Muscle layer of duodenum (tissue), 2 donors: ENCODE results near the gene AJUBA.

Source experiments
- H3K27ac ChIP-seq: one replicate; pipeline ENCODE4 v1.7.0; 2013; ENCODE audit warnings: mild to moderate bottlenecking, low read length
- H3K27me3 ChIP-seq: one replicate; pipeline ENCODE4 v1.7.0; 2013; ENCODE audit warnings: low read depth, mild to moderate bottlenecking, control low read depth, low read length
- H3K36me3 ChIP-seq, 2 donors: one replicate each; pipeline ENCODE4 v1.7.0; 2013; ENCODE audit warnings: low read length in 2 of 2, control low read depth in 1 of 2, mild to moderate bottlenecking in 1 of 2; ENCODE audit not compliant: insufficient read depth in 2 of 2, control insufficient read depth in 1 of 2
- H3K4me1 ChIP-seq, 2 donors: one replicate each; pipeline ENCODE4 v1.7.0; 2013; ENCODE audit warnings: low read length in 2 of 2, mild to moderate bottlenecking in 2 of 2, control low read depth in 1 of 2, moderate library complexity in 1 of 2; ENCODE audit not compliant: insufficient read depth in 2 of 2, control insufficient read depth in 1 of 2
- H3K4me3 ChIP-seq, 2 donors: one replicate each; pipeline ENCODE4 v1.7.0; 2013; ENCODE audit warnings: low read length in 2 of 2, low read depth in 1 of 2, mild to moderate bottlenecking in 1 of 2
- H3K9me3 ChIP-seq, 2 donors: one replicate each; pipeline ENCODE4 v1.7.0; 2013; ENCODE audit warnings: low read length in 2 of 2, control low read depth in 1 of 2, mild to moderate bottlenecking in 1 of 2; ENCODE audit not compliant: control insufficient read depth in 1 of 2
- donor health status: healthy.

The AJUBA gene

DNA sequence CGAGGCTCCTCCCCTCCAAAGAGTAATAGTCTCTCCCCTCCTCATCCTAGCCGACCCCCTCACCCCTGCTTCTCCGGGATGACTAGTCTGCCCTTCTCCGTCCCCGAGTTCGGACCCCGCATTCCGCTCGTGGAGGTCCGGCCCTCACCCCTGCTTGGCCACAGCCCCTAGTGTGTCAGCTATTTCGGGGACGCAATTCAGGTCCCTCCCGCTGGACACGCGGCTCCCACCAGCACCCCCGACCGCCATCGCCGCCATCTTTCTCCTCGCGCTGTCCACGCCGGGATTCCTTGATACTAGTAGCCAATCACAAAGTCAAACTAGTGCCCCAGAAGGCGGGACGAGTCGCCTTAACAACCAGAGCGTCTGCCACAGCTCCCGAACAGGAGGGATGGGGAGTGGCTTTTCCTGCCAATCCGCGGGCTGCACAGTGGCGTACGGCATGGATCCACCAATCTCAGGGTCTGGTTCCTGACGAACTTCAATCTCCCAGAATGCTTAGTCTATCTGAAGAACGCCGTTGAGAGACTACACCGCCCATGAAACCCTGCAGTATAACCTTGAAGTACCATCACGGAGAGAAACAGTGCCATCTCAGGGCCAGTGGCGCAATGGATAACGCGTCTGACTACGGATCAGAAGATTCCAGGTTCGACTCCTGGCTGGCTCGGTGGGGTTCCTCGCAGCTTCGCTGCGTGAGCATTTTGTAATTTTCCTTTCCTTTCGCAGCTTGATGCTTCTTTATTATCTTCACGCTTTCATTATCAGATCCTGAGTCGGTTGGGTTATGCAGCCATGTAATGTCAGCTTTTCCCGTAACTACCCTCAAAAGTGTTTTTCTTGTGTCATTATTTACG, 53.0 kb downstream of the AJUBA start, which contains the start of gene PRMT5:
Gene PRMT5, minus strand, starts transcription at position 273 of the 857 bp plus-strand sequence. Its CDS starts 15 bp downstream, at position 258.
- peaks cover 11 to 20% of the 10 kb centered on the region in 2 donors for H3K4me1 ChIP-seq
- peak within 1 kb of the TSS; percentile 96 for H3K27ac ChIP-seq
- no peaks in the 10 kb centered on the region for H3K27me3 ChIP-seq

DNA sequence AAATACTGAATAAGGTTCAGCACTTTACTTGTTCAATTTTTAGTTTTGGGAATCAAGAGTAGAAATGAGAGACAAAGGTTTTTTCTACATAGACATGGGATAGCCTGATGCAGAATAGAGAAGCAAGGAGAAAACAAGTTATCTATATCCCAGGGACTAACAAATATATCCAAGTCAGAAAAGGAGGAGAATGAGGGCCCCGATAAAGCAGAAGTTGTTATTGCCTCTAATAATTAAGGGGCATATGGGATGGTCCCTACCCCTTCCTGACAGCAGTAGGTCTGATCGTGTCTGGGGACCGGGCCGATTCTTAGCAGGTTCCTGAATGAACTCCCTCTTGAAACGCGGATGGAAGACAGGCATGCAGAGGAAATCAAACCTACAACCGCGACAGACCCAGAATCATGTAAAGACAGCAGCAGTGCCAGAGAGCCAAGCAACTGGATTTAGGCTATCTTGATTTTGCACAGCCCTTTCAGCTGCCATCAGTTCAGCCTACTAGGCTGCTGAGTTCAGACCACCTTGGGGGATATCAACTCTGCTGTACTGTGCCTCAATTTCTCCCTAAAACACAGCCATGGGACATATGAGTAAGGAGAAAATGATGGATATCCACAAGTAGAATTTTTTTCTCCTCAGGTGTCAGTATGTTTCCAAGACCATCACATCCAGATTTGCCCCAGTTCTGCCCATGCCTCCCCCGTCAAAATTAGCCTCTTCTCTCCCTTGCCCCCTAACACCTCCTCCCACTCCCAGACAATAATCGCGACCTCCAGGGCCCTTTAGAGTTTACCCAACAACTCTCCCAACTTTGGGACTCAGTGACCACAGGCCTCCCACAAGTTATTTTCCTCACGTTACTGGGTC, 53.9 kb downstream of the AJUBA start:
- Histone ChIP-seq H3K27me3 (no peaks in the 10 kb centered on the region), H3K4me3 (peak overlapping the region; percentile 93 to 98), H3K9me3 (no peaks in the 10 kb centered on the region), H3K36me3 (peaks cover 15 to 24% of the 10 kb centered on the region in 2 donors), H3K27ac (peak overlapping the region; percentile 96), H3K4me1 (peaks cover 11 to 20% of the 10 kb centered on the region in 2 donors)

More for the DNA sequence above, 53.0 kb downstream of the AJUBA start, which contains the start of gene PRMT5:
- H3K4me3 ChIP-seq = peak within 1 kb of the TSS; percentile 93 to 98
- no peaks in the 10 kb centered on the region for H3K9me3 ChIP-seq
- H3K36me3 ChIP-seq = peaks cover 9 to 15% of the 10 kb centered on the region in 2 donors

DNA sequence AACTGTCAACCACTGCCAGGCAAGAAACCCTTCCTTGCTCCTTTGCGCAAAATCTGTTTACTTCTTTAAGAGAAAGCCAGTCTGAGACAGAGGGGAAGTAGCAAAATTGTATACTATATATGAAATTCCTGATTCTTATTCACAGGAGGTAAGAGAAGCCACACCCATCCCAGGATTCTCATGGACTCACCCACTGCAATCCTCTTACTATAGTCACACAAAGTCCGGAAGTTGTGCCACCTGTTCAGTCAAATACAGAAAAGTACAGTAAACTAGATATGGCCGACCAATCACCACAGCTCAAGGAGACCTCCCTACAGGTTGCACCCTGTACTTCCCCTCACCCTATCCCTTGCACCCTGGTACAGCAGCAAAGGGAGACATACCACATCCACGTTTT, 56.0 kb downstream of the AJUBA start:
- Histone ChIP-seq H3K4me1 (peaks cover 11 to 20% of the 10 kb centered on the region in 2 donors), H3K27me3 (no peaks in the 10 kb centered on the region), H3K9me3 (no peaks in the 10 kb centered on the region), H3K27ac (no peak overlapping the region), H3K4me3 (no peak overlapping the region), H3K36me3 (peaks cover 23 to 41% of the 10 kb centered on the region in 2 donors)

DNA sequence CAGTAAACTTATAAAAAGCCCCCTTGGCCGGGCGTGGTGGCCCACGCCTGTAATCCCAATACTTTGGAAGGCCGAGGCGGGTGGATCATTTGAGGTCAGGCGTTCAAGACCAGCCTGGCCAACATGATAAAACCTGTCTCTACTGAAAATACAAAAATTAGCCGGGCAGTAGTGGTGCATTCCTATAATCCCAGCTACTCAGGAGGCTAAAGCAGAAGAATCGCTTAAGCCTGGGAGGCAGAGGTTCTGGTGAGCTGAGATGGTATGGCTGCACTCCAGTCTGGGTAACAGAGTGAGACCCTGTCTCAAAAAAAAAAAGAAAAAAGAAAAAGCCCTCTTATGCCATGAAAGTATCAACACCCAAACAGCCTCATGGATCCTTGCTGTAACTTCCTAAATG, 56.8 kb downstream of the AJUBA start:
- H3K4me3 ChIP-seq = no peak overlapping the region
- peaks cover 28 to 49% of the 10 kb centered on the region in 2 donors for H3K36me3 ChIP-seq
- H3K9me3 ChIP-seq = no peaks in the 10 kb centered on the region

DNA sequence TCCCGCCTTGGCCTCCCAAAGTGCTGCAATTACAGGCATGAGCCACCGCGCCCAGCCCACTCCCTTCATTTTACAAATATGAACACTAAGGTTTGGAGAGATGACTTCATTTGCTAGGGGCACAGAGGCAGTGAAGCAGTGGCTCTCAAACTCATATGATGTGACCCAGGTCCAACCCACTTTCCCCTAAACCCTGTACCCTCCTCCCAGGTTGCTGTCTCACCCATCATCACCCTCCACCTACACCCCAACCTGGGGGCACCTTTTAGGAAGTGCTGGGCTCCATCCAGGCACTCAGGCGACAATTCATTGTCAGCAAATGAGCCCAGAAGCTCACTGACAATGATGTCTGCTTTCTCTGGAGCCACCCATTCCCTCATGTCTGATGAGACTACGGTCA, 58.6 kb downstream of the AJUBA start:
- H3K9me3 ChIP-seq = no peaks in the 10 kb centered on the region
- peaks cover 11 to 14% of the 10 kb centered on the region in 2 donors for H3K4me1 ChIP-seq
- peaks cover 33 to 55% of the 10 kb centered on the region in 2 donors for H3K36me3 ChIP-seq
- no peak overlapping the region for H3K4me3 ChIP-seq
- no peak overlapping the region for H3K27ac ChIP-seq
- no peaks in the 10 kb centered on the region for H3K27me3 ChIP-seq

More for the DNA sequence above, 56.8 kb downstream of the AJUBA start:
- no peak overlapping the region for H3K27ac ChIP-seq
- peaks cover 11 to 18% of the 10 kb centered on the region in 2 donors for H3K4me1 ChIP-seq
- H3K27me3 ChIP-seq = no peaks in the 10 kb centered on the region

DNA sequence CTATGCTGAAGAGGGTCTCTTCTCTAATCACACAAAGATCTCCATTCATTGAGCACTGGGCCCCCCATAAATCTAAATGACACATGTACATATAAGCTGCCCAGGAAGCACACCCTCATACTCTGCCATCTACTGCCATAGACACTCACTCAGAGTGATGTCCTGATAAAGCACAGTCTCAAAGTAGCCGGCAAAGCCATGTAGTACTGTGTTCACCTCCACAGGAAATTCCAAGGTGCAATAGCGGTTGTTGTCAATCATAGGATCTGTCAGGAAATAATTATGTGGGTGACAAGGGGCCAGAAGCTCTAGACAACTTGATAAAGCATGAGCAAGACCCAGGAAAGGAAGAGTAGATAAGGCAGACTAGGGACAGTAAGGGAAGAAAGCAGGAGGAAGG, 60.1 kb downstream of the AJUBA start:
- H3K36me3 ChIP-seq = peaks cover 33 to 59% of the 10 kb centered on the region in 2 donors
- no peak overlapping the region for H3K27ac ChIP-seq
- peaks cover 8 to 9% of the 10 kb centered on the region in 2 donors for H3K4me1 ChIP-seq
- no peaks in the 10 kb centered on the region for H3K9me3 ChIP-seq
- no peak overlapping the region for H3K4me3 ChIP-seq
- no peaks in the 10 kb centered on the region for H3K27me3 ChIP-seq
